HG02970 (cell line): Measurements from ENCODE around the gene BHLHA15.
A peak's percentile ranks its signal among the peaks of the same experiment; 100 is the strongest.

Experiments
- ATAC-seq: cut with Tn5 transposase; IDR thresholded peaks from one replicate; pipeline ENCODE4 v1.9.1; 2021; ENCODE audit warnings: mild to moderate bottlenecking, moderate library complexity, moderate number of reproducible peaks; ENCODE audit not compliant: unreplicated experiment, low FRiP score

BHLHA15 gene

DNA sequence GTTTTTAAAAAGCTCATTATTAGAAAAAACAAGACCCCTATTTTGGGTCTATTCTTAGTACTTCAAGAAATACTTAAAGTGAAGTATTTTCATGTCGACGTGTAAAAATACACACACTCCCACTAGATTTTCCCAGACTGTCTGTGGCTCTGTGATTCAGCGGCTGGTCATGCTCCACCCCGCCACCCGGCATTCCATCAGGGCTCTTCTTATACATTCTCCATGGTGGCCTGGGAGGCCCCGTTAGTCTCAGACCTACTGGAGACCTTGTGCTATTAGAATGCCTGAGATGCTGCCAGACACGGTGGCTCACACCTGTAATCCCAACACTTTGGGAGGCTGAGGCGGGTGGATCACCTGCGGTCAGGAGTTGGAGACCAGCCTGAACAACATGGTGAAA lies 27.7 kb downstream of the BHLHA15 start:
- no peak for ATAC-seq

DNA sequence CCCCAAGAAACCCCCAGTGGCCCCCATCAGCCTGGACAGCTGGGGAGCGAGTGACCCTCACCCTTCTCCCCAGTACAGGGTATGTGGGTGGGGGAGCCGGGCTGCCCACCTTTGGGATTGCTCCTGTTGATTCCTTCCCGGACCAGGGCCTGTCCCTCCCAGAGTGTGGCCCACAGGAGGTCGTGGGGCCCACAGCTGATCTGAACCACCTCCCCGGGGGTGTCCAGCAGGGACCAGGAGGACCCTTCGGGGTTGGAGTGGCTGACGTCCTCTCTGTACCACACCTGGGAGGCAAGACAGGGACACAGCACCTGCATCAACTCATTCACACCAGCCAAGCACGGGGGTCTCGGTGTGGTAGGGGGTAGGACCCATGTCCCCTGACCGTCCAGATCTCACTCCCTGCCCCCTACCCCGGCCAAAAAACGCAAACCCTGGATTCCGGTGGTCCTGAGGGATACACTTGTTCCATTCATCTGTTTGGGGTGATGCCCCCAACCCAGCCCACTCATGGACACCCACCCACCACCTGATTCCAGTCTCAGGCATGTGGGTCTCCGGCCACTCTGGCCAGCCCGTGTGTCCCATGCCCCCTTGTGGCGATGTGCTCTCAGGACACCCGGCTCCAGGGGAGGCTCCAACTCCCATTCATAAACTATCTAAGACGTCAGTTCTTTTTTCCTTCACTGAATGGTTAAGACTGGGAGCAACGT lies 29.9 kb downstream of the BHLHA15 start:
- ATAC-seq = no peak

DNA sequence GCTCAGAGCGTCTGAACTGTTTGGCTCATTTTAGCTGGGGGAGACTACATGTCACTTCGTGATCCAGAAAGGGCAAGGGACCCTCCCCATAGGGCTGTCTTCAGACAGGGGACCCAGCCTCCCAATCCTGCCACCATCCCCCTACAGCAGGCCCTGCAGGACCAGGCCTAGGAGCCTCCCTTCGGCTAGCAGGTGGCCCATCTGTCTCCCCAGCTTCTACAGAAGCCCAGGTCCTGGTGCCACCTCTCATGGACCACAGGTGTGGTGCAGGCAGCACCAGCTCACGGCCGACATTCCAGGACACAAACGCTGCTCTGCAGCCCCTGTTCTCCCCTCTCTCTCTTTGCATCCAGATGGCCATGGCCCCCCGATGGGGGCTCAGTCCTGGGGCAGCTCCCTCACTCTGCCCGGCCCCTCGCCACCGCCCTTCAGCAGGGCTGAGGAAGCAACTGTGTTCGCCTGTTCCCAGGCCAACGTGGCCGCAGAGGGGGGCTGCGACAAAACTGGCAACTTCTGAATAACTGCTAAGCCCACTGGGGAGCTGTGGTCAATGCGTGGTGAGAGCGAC lies 30.5 kb downstream of the BHLHA15 start:
- no peak for ATAC-seq

DNA sequence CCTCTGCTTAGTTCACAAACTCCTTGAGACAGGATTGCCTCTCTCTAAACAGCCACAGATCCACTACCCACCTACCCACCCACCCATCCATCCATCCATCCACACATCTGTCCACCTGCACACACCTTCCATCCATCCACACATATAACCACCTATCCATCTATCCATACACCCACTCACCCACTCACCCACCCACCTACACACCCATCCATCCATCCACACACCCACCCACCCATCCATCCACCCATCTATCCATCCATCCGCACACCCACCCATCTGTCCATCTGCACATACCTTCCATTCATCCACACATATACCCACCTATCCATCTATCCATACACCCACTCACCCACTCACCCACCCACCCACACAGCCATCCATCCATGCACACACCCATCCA lies 31.1 kb downstream of the BHLHA15 start:
- no peak for ATAC-seq

DNA sequence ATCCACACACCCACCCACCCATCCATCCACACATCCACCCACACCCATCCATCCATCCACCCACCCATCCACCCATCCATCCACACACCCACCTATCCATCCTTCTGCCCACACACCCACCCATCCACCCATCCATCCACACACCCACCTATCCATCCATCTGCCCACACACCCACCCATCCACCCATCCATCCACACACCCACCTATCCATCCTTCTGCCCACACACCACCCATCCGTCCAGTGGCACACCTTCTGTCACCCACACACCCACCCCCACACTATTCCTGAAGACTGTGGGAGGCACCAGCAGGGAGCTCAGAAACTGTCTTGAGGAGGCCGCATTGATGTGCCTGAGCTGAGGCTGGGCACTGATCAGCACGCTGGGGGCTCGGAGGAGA lies 31.7 kb downstream of the BHLHA15 start:
- no peak for ATAC-seq

DNA sequence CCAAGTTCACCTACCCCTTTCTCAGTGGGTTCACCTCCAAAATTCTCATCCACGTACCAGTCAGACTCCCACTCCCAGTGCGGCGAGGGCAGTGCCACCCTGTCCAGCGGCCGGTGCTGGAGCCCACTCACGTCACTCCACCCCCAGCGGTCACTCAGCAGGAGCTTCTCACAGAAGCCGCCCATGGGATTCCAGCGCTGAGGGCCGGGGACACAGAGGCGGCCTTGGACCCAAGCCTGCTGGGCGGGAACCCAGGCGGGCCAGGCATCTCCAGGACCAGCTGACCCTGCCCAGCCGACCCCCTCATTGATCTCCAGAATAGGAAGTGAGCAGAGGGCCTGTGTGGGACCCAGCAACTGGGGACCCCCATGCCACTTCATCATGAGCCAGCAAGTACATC lies 33.6 kb downstream of the BHLHA15 start:
- no peak for ATAC-seq

DNA sequence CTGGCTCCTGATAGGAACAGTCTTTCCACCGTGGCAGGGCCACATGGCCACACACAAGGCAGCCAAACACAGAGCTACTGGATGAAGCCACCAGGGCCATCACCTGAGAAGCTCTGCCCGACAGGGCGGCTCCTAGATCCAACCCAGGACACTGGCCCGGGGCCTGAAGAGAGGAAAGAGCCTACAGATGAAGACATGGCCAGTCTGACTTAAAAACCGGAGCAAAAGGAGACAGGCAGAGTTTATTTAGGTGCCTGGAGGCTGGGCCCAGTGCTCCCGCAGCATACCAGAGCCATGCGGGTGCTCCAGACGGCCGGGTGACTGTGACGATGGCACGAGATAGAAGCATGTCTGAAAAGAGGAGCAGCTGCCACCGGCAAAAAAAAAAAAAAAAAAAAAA lies 36.9 kb downstream of the BHLHA15 start:
- no peak for ATAC-seq

DNA sequence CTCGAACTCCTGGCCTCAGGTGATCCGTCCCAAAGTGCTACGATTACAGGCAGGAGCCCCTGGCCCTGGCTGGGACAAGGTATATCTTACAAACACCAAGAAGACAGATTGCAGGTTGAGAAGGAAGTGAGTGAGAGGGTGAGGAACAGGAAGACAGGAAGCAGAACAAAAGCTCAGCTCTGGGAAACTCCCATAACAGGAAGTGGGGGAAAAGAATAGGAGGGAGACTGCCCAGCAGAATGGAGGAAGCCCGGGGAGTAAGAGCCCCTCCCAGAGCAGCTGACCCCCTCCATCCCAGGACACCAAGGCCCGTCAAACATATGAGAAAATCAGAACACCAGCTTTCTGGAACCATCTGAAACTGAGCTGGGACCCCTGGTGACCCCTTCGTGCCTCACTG lies 37.9 kb downstream of the BHLHA15 start:
- no peak for ATAC-seq

DNA sequence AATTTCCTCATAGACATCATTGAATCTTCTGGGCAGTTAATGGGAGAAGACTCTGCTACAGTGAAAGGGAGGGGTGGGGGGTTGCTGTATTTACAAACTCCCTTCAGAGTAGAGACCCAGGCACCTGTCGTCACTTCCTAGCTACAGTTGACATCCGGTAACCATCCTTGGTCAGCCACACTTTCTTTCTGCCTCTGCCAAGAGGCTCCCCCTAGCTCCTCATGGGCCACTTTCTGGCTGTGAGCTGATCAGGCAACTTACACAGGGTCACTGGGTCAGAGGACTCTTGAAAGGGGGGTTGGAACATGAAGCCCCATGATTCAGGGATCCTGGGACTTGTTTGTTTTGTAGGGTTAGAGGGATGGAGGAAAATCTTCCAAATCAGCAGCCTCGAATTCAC lies 39.5 kb downstream of the BHLHA15 start:
- ATAC-seq = no peak

DNA sequence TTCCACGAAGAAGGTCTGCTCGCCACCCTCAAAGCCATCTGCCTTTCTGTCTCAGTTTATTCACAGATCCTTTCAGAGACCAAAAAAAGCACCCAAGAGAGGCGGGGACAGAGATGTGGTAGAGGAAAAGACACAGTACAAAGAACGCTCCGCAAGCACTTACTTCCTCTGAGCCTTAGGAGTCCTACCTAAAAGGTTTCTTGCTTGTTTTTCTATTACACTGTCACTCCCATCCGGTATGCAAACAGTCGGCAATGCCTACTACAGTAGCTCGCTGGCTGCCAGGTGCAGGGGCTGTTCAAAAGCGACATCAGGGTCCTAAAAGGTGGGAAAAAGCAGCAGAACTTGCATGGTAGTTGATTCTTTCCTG lies 40.0 kb downstream of the BHLHA15 start:
- ATAC-seq = peak; percentile 6

DNA sequence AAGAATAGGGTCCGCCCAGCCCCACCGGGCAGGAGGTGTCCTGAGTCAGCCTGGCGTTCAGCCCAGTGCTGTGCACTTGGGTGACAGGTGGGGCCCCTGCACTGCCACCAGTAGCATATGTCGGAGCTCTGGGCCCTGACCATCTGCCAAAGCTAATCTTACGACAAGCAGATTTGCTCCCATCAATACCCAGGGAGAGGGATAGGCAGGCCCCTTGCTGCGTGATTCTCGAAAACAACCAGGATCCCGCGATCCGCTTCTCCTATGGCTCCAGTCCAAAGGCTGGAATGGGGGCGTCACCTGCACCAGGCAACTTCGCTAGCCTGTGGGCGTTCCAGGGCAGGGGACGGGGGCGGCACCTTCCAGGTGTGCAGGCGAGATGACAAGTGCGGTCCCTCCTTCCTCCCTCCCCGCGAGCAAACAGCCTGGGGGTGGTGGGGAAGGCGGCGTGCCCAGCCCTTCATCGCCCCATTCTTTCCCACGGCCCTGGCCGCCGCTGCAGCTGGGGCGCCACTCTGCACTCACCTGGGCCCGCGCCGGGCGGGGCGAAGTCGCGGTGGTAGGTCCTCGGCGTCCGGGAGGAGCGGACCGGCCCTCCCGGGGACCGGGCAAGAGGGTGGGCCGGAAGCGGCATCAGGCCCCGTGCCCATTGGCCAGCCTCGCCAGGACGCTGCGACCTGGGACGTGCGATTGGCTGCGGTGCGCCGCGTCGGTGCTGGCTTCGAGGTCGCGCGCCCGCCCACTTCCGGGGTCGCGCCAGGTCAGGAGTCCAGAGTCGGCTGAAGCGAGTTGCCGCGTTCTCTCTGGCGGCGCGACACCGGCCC lies 40.6 kb downstream of the BHLHA15 start, which contains the start of gene TECPR1:
TSS of gene TECPR1 (minus strand) at position 632 of the 824 bp plus-strand sequence. CDS start 6,086 bp downstream, outside the sequence.
- ATAC-seq = peak; percentile 99

DNA sequence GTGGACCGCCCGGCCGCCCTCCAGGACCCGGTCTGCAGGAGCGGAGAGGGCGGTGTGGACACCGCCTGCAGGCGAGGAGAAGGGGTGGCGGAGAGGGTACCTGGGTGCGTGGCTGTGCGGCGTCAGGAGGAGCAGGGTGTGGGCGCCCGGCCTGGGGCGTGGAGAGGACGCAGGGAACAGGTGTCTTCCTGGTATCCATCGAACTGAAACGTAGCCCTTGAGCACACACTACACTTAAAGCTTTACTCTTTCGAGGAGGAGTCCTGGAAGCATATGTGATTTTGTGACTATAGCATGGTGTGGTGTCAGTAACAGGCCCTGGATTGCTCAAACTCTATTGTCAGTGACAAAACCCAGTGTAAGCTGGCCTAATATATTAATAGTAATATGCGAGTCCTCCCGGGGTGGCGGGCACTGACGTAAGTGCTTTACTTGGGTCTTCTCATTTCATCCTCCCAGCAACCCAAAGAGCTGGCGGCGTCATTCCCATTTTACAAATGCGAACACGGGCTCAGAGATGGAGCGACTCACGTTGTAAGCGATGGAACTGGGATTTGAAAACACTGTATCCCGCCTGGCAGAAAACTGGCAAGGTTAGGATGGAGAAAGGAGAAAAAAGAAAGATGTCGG lies 41.3 kb downstream of the BHLHA15 start:
- no peak for ATAC-seq

DNA sequence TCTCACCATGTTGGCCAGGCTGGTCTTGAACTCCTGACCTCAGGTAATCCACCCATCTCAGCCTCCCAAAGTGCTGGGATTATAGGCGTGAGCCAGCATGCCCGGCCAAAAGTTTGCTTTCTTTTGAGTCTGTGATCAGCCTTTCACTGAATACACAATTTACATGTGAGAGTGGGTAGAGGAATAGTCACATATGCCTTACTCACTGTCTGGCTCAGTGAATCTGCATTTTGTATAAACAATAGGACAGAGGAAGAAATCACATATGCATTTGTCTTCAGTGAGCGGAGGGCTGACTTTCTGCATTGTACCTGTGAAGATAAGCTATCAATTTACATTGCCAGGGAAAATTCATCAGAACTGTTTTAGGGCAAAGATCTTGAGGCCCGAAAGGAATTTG lies 43.3 kb downstream of the BHLHA15 start:
- ATAC-seq = no peak

DNA sequence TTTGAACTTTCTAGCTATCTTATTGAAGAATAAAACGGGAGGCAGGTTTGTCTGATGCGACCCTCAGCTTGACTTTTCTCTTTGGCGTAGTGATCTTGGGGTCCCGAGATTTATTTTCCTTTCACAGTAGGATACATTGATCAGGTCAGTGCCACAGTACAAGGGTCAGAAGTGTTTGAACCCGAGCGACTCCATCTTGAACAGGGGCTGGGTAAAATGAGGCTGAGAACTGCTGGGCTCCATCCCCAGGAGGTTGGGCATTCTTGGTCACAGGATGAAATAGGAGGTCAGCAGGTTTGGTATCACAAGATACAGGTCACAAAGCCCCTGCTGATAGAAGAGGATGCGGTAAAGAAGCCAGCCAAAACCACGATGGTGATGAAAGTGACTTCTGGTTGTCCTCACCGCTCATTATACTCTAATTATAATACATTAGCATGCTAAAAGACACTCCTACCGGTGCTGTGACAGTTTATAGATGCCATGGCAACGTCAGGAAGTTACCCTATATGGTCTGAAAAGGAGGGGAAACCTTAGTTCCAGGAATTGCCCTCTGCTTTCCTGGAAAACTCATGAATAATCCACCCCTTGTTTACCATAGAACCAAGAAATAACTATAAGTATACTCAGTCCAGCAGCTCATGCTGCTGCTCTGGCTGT lies 43.8 kb downstream of the BHLHA15 start:
- no peak for ATAC-seq

DNA sequence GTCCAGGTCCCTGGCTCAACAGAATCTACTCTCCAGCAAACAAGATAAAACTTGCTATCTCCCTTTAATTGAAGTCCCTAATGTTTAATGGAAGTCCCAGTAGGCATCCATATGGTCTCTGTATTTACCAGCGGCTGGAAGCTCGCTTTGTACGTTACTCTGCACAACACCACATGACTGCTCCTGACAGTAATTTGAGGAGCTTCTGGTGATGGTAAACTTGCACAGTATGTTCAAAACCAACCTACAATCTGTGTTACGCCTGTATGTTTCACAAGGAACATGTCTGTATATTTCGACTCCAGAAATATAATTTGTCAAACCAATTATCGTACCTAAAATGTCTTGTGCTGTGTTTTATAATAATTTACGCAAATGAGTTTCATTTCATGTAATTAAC lies 45.2 kb downstream of the BHLHA15 start:
- no peak for ATAC-seq

DNA sequence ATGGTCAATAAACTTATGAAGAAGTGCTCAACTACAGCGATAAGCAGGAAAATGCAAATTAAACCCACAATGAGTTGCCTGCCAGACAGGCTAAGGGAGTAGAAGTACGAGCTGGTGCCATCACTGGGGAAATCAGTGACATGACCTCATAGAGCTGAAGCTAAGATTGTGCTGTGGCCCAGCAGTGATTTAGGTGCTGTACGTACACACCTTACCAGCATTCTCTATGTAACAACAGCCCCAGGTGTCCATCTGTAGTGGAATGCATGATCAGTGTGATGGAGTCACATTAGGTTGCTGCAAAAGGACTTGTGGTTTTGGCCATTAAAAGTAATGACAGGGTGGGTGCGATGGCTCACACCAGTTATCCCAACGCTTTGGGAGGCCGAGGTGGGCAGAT lies 46.5 kb downstream of the BHLHA15 start:
- ATAC-seq = no peak
